ENCODE data around the gene SLC4A11. TPM values are rescaled to one million over a fixed set of nuclear protein-coding genes. Genes with fewer than 3 reads are reported as not detected.

Gene SLC4A11
- total and polyA plus RNA-seq, 10 of the 15 experiments (the other 5 are each of a cell fraction or from before 2014, with no cell fraction given), result 0.07 to 2.3 (median 1.1) TPM

DNA sequence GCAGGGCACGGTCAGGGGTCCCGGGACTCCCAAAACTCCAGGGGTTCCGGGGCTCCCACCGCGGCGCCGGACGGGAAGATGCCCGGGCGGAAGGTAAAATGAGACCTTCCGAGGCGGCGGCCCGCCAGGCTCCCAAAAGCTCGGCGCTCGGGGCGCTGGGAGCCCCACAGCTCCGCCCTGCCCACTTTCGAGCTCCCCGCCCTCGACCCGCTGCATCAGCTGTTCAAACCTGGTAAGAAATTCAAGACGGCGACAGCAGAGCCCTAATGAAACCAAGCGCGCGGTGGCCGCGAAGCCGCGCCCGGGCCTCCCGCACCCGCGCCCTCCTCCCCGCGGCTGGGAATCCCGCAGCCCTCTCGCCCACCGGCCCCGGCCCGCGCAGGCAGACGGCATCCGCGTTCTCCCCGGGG lies 369 bp downstream of the SLC4A11 start:
- intact Hi-C loops (cut with micrococcal nuclease; ENCODE audit: unreplicated experiment) (no loop called here), in situ Hi-C loops (cut with MboI) (no loop called here)
- 2% methylated on average over 35 of the region's 48 CpGs for WGBS (ENCODE audit: insufficient coverage, insufficient replicate concordance, low lambda C conversion rate, missing lambda C conversion rate)
- peaks cover 7% of the 10 kb centered on the region for H3K4me1 ChIP-seq (ENCODE audit: control insufficient read depth, insufficient read depth, low read length)
- BruUV-seq (replicated peaks), result no TSS peak
- H3K9me3 ChIP-seq (replicated peaks; ENCODE audit: control insufficient read depth, insufficient read depth, low read length), result no peaks in the 10 kb centered on the region
- TF ChIP-seq IRF4 (IDR thresholded peaks at IDR 0.05; ENCODE audit: low read depth, low read length) (no peak), TCF12 (IDR thresholded peaks at IDR 0.05; ENCODE audit: low read depth, low read length) (no peak), NBN (IDR thresholded peaks at IDR 0.05) (no peak), FOXK2 (IDR thresholded peaks at IDR 0.05) (no peak)
- H3K27me3 ChIP-seq (replicated peaks in 1 of 2; ENCODE audit: control insufficient read depth in 2 of 2, insufficient read depth in 2 of 2, low read length in 1 of 2), result peaks cover 6 to 19% of the 10 kb centered on the region in 2 experiments
- RAD21 ChIA-PET (ENCODE audit: unreplicated experiment), result no interaction called here
- H2AFZ ChIP-seq (ENCODE audit: control insufficient read depth, low read depth, low read length), result peak overlapping the region; percentile 87
- H3K9ac ChIP-seq (ENCODE audit: control insufficient read depth, insufficient read depth, low read length), result no peak overlapping the region; the same call in 1 of the 2 replicates
- H3K36me3 ChIP-seq (ENCODE audit: control insufficient read depth in 2 of 2, insufficient read depth in 2 of 2, low read length in 1 of 2), result no peaks in the 10 kb centered on the region
- FAIRE-seq (no peak), DNase-seq (ENCODE audit: low read depth, low spot score) (no peak), ATAC-seq (peak; percentile 71)
- H3K4me2 ChIP-seq (ENCODE audit: control insufficient read depth, insufficient read depth), result peak overlapping the region; percentile 83
- H3K27ac ChIP-seq (ENCODE audit: control insufficient read depth, insufficient read depth), result no peak overlapping the region
- CTCF ChIA-PET, result no interaction called here
- no peaks in the 10 kb centered on the region for H3K79me2 ChIP-seq (ENCODE audit: control insufficient read depth, insufficient read depth, low read length)
- H3K4me3 ChIP-seq, result peak overlapping the region; percentile 75
- SMC1A ChIA-PET (ENCODE audit: uncharacterized antibody, unreplicated experiment), result interaction anchor here (0.5 kb wide), 1 partner anchor 81 kb away, joined by 3 read pairs; no protein-coding TSS in a partner anchor
- H4K20me1 ChIP-seq (ENCODE audit: control insufficient read depth, insufficient read depth), result no peaks in the 10 kb centered on the region
- POLR2A ChIA-PET, result no interaction called here

DNA sequence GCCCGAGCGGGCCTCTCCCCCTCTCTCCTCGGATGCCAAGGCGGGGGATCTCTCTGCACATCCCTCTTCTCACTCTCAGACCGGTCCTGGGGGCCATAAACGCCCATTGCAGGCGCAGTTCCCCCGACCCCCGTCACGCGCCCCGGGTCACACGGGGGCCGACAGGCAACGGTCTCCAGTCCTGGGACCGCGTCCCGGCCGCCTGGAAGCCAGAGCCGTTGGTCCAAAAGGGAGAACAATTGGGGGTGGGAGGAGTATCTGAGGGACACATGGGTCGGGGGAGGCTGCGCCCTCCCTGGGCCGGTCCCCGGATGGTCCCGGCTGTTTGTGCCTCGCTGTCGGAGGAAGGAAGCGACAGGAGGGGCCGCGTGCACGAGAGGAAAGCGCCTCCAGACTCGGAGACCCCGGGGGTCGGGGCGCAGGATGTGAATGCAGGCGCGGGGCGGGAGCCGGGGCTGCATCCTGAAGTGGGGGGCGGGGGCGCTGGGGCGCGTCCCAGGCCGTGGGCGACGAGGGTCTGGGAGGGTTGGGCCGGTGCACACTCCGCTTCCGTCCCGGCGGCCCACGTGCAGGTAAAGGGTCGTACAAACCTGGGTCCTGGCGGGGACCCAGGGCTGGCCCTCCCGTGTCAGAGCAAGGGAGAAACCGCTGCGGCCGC lies 903 bp downstream of the SLC4A11 start:
- in situ Hi-C loops (cut with MboI), result no loop called here
- no peaks in the 10 kb centered on the region for H3K9me3 ChIP-seq (replicated peaks; ENCODE audit: control insufficient read depth, insufficient read depth, low read length)
- DNase-seq (ENCODE audit: low read depth, low spot score) (no peak), FAIRE-seq (no peak), ATAC-seq (peak; percentile 10)
- H3K79me2 ChIP-seq (ENCODE audit: control insufficient read depth, insufficient read depth, low read length), result no peaks in the 10 kb centered on the region
- TF ChIP-seq BHLHE40 (IDR thresholded peaks at IDR 0.05; ENCODE audit: borderline replicate concordance in 1 of 2, low read depth in 2 of 2, low read length in 1 of 2), result 0 out of 4 replicates have a peak, but pooled peaks of 1 of the 2 experiments have one; percentile 8
- TF ChIP-seq FOS (IDR thresholded peaks at IDR 0.05; ENCODE audit: borderline replicate concordance, extremely low read depth, insufficient read length), result no peak
- no TSS peak for BruUV-seq (replicated peaks)
- SMC1A ChIA-PET (ENCODE audit: uncharacterized antibody, unreplicated experiment), result no interaction called here
- H3K4me1 ChIP-seq (ENCODE audit: control insufficient read depth, insufficient read depth, low read length), result peaks cover 7% of the 10 kb centered on the region
- CTCF ChIA-PET, result no interaction called here
- no peak overlapping the region; the same call in 1 of the 2 replicates for H3K9ac ChIP-seq (ENCODE audit: control insufficient read depth, insufficient read depth, low read length)
- POLR2A ChIA-PET, result no interaction called here
- RAD21 ChIA-PET (ENCODE audit: unreplicated experiment), result no interaction called here
- H3K4me3 ChIP-seq, result peak overlapping the region; percentile 75
- intact Hi-C loops (cut with micrococcal nuclease; ENCODE audit: unreplicated experiment), result no loop called here
- peaks cover 6 to 19% of the 10 kb centered on the region in 2 experiments for H3K27me3 ChIP-seq (replicated peaks in 1 of 2; ENCODE audit: control insufficient read depth in 2 of 2, insufficient read depth in 2 of 2, low read length in 1 of 2)
- 15% methylated on average over 46 of the region's 59 CpGs for WGBS (ENCODE audit: insufficient coverage, insufficient replicate concordance, low lambda C conversion rate, missing lambda C conversion rate)
- no peaks in the 10 kb centered on the region for H3K36me3 ChIP-seq (ENCODE audit: control insufficient read depth in 2 of 2, insufficient read depth in 2 of 2, low read length in 1 of 2)
- no peaks in the 10 kb centered on the region for H4K20me1 ChIP-seq (ENCODE audit: control insufficient read depth, insufficient read depth)
- peak overlapping the region; percentile 87 for H2AFZ ChIP-seq (ENCODE audit: control insufficient read depth, low read depth, low read length)
- H3K4me2 ChIP-seq (ENCODE audit: control insufficient read depth, insufficient read depth), result peak overlapping the region; percentile 83
- H3K27ac ChIP-seq (ENCODE audit: control insufficient read depth, insufficient read depth), result no peak overlapping the region

Measured in GM12878 (cell line).